A549 (cell line): ENCODE measurements around the gene TPBGL. TPM values are rescaled to one million over a fixed set of nuclear protein-coding genes. Genes with fewer than 3 reads are reported as not detected.

Experiments
- ATAC-seq, 2 experiments: fragments of 200-7000 bp in 1 of 2; fragments of >200 bp in 1 of 2; cut with Nextera tagmentation in 1 of 2; cut with Tn5 transposase in 1 of 2; 3 replicates each; pipeline versions ENCODE4 v1.8.0 to v1.9.1; 2018 to 2020; ENCODE audit warnings: mild to moderate bottlenecking in 1 of 2, moderate library complexity in 1 of 2
- CTCF ChIA-PET: fragments of 300-600 bp; sonication (Branson Sonifier 250); formaldehyde crosslinking; extraction: SDS; loops from one replicate; lab custom pipeline; 2021; ENCODE audit warnings: antibody characterized with exemption, inconsistent platforms; lab: Yijun Ruan, JAX
- POLR2A ChIA-PET: fragments of 350-600 bp; formaldehyde crosslinking; extraction: SDS; loops from one replicate; lab custom pipeline; 2021; ENCODE audit warnings: antibody characterized with exemption, inconsistent platforms; lab: Yijun Ruan, JAX
- DNase-seq, 2 experiments: peaks; one replicate each; pipeline versions ENCODE4 v3.0.0 to v3.0.0-alpha.2; 2011 to 2016; ENCODE audit warnings: low read depth in 1 of 2, low spot score in 1 of 2
- FAIRE-seq: peaks from 2 replicates; lab custom pipeline; 2011; peaks lifted over from hg19 to GRCh38; lab: Jason Lieb, UNC
- H3K27ac ChIP-seq, 2 experiments: fragments of >200 bp; sonication (Bioruptor Twin); formaldehyde crosslinking; 3 replicates each; pipeline ENCODE4 v1.5.1; 2016 to 2017
- H3K4me1 ChIP-seq: fragments of >200 bp; sonication (Bioruptor Twin); formaldehyde crosslinking; 3 replicates; pipeline ENCODE4 v1.6.1; 2016
- H3K4me2 ChIP-seq: fragments of >200 bp; sonication (Bioruptor Twin); formaldehyde crosslinking; 3 replicates; pipeline ENCODE4 v1.6.1; 2016
- H3K4me3 ChIP-seq: fragments of >200 bp; sonication (Bioruptor Twin); formaldehyde crosslinking; 3 replicates; pipeline ENCODE4 v1.5.1; 2016
- H3K9me3 ChIP-seq: fragments of >200 bp; sonication (Bioruptor Twin); formaldehyde crosslinking; 3 replicates; pipeline ENCODE4 v1.6.1; 2016
- CHD2 ChIP-seq: fragments of 150-350 bp; IDR thresholded peaks from 2 replicates; pipeline ENCODE4 v1.6.1; 2014; ENCODE audit warnings: low read length; ENCODE audit not compliant: partially characterized antibody
- CHD4 ChIP-seq: fragments of 200-600 bp; sonication (generic); IDR thresholded peaks from 2 replicates; pipeline ENCODE4 v1.6.1; 2016; ENCODE audit warnings: antibody characterized with exemption, mild to moderate bottlenecking, borderline replicate concordance
- EHF ChIP-seq: fragments of 250-450 bp; sonication (Bioruptor Pico); IDR thresholded peaks from 2 replicates; pipeline ENCODE4 v1.5.0; 2020; ENCODE audit warnings: mild to moderate bottlenecking
- EHMT2 ChIP-seq: fragments of 200-600 bp; sonication (generic); IDR thresholded peaks from 2 replicates; pipeline ENCODE4 v1.6.1; 2016; ENCODE audit warnings: antibody characterized with exemption, low read depth, mild to moderate bottlenecking, moderate library complexity
- ESRRA ChIP-seq: fragments of 150-350 bp; IDR thresholded peaks from 2 replicates; pipeline ENCODE4 v1.6.1; 2014; ENCODE audit warnings: mild to moderate bottlenecking, low read length, borderline replicate concordance
- FOXS1 ChIP-seq: fragments of 250-450 bp; sonication (Bioruptor Pico); IDR thresholded peaks from 2 replicates; pipeline ENCODE4 v1.5.0; 2020; ENCODE audit warnings: mild to moderate bottlenecking, moderate library complexity
- HOXA7 ChIP-seq: fragments of 250-450 bp; sonication (Bioruptor Pico); IDR thresholded peaks from 2 replicates; pipeline ENCODE4 v1.5.0; 2020; ENCODE audit warnings: mild to moderate bottlenecking, moderate library complexity
- HOXB13 ChIP-seq: fragments of 250-450 bp; sonication (Bioruptor Pico); IDR thresholded peaks from 2 replicates; pipeline ENCODE4 v1.5.0; 2020; ENCODE audit warnings: low read depth, mild to moderate bottlenecking, moderate library complexity
- HOXB5 ChIP-seq: fragments of 250-450 bp; sonication (Bioruptor Pico); IDR thresholded peaks from 2 replicates; pipeline ENCODE4 v1.5.0; 2020; ENCODE audit warnings: mild to moderate bottlenecking, moderate library complexity
- JUNB ChIP-seq: fragments of >200 bp; sonication (Bioruptor Twin); formaldehyde crosslinking; IDR thresholded peaks from 2 replicates; pipeline ENCODE4 v1.6.1; 2016
- KDM1A ChIP-seq: fragments of 200-600 bp; sonication (generic); IDR thresholded peaks from 2 replicates; pipeline ENCODE4 v1.6.1; 2016; ENCODE audit warnings: low read depth, mild to moderate bottlenecking
- PHF8 ChIP-seq: fragments of 200-600 bp; sonication (generic); IDR thresholded peaks from 2 replicates; pipeline ENCODE4 v1.6.1; 2016; ENCODE audit warnings: low read depth, mild to moderate bottlenecking, antibody characterized with exemption, moderate library complexity, borderline replicate concordance
- RAD21 ChIP-seq, 2 experiments: fragments of >200 bp in 1 of 2; sonication (Bioruptor Twin) in 1 of 2; formaldehyde crosslinking in 1 of 2; IDR thresholded peaks in 1 of 2; conservative IDR thresholded peaks in 1 of 2; 2 replicates in 1 of 2; 3 replicates in 1 of 2; pipeline ENCODE4 v1.6.1; 2012 to 2018; ENCODE audit warnings: inconsistent platforms in 1 of 2
- RCOR1 ChIP-seq: fragments of 150-350 bp; IDR thresholded peaks from 2 replicates; pipeline ENCODE4 v1.6.1; 2014; ENCODE audit warnings: antibody characterized with exemption, low read length, low read depth
- SMC3 ChIP-seq: fragments of >200 bp; sonication (Bioruptor Twin); formaldehyde crosslinking; IDR thresholded peaks from 3 replicates; pipeline ENCODE4 v1.6.1; 2018; ENCODE audit warnings: inconsistent platforms
- SREBF2 ChIP-seq: fragments of 450-650 bp; IDR thresholded peaks from 2 replicates; pipeline ENCODE4 v1.6.1; 2014; ENCODE audit warnings: mild to moderate bottlenecking, moderate library complexity
- WGBS: methylation state at CpG from one replicate; pipeline ENCODE4 v1.1.6; 2017; ENCODE audit errors: missing lambda C conversion rate; 5-methylcytosine and 5-hydroxymethylcytosine counted together
- polyA plus RNA-seq, 4 experiments: library from polyadenylated mRNA; depleted of rRNA in 3 of 4; stranded (reverse); fragments of >200 nt; fragmentation: RNase III in 1 of 4; extraction: RNeasy Plus Mini Kit Qiagen cat#74134 plus additional on column Dnase treatment in 1 of 4; gene quantifications; 2 replicates in 3 of 4; 3 replicates in 1 of 4; pipeline ENCODE4 v1.2.3, GENCODE V29; 2011 to 2017
- TF ChIP-seq, protein P1 (sequence below): fragments of 200-600 bp; sonication (generic); IDR thresholded peaks from 2 replicates; pipeline ENCODE4 v1.6.1; 2016; ENCODE audit warnings: antibody characterized with exemption, mild to moderate bottlenecking, moderate library complexity
- TF ChIP-seq, protein P2 (sequence below): fragments of >200 bp; sonication (Bioruptor Twin); formaldehyde crosslinking; IDR thresholded peaks from 3 replicates; pipeline ENCODE4 v1.5.1; 2016
- TF ChIP-seq, protein P3 (sequence below): fragments of 250-450 bp; sonication (Bioruptor Pico); IDR thresholded peaks from 2 replicates; pipeline ENCODE4 v1.5.0; 2020; ENCODE audit warnings: low read depth, mild to moderate bottlenecking, moderate library complexity

Gene TPBGL
- polyA plus RNA-seq, 2 of the 4 experiments (the other 2 are of a cell fraction) = 0.03 to 0.12 TPM

DNA sequence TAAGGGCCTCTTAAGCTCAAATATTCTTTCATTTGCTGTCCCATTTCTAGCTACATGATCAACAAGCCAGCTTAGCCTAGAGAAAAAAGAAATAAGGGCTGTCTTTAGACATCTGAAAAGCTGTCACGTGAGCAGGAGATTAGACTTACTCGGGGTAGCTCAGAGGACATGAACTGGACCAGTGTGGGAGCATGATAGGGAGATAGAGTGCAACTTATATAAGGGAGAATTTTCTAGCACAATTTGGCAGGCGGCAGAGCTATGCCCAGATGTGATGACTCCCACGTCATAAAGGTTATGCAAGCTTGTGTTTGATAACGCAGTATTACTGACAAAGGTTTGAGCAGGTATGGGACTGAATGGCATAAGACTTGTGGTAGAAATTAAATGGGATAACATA lies 28.2 kb upstream of the TPBGL start:
- FAIRE-seq = no peak
- no peak for ATAC-seq
- POLR2A ChIA-PET = no interaction called here

DNA sequence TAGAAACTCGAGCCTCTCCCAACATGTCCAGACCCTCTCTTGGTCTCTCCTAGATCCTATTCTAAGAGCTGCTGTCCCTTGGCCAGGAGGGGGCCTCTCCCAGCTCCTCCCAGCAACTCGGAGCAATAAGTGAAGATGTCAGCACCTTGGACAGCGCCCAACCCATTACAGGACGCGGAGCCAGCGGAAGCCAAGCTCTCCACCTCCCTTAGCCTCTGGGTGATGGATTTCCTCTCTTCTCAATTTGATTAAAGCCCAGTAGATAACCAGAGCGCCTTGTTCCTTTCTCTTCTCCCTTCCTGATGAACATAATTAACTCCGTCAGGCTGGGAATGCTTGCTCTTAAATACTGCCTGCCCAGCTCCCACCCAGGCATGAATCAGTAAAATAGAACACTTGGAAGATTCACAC lies 26.2 kb upstream of the TPBGL start:
- H3K4me3 ChIP-seq = no peak overlapping the region
- ChIA-PET POLR2A (interaction anchor here (1.1 kb wide), 1 partner anchor 10 kb away, joined by 3 read pairs; no protein-coding TSS in a partner anchor), CTCF (interaction anchor here (0.6 to 5.3 kb wide), 11 partner anchors 10 to 347 kb away, joined by 3 to 43 read pairs (median 8); partner anchors contain the start of gene TPBGL)
- no peaks in the 10 kb centered on the region for H3K4me1 ChIP-seq
- H3K9me3 ChIP-seq = no peaks in the 10 kb centered on the region
- peak; percentile 99 for TF ChIP-seq EHMT2
- TF ChIP-seq SMC3 = 0 out of 3 replicates have a peak, but pooled peaks have one; percentile 15
- TF ChIP-seq, protein P1, sequence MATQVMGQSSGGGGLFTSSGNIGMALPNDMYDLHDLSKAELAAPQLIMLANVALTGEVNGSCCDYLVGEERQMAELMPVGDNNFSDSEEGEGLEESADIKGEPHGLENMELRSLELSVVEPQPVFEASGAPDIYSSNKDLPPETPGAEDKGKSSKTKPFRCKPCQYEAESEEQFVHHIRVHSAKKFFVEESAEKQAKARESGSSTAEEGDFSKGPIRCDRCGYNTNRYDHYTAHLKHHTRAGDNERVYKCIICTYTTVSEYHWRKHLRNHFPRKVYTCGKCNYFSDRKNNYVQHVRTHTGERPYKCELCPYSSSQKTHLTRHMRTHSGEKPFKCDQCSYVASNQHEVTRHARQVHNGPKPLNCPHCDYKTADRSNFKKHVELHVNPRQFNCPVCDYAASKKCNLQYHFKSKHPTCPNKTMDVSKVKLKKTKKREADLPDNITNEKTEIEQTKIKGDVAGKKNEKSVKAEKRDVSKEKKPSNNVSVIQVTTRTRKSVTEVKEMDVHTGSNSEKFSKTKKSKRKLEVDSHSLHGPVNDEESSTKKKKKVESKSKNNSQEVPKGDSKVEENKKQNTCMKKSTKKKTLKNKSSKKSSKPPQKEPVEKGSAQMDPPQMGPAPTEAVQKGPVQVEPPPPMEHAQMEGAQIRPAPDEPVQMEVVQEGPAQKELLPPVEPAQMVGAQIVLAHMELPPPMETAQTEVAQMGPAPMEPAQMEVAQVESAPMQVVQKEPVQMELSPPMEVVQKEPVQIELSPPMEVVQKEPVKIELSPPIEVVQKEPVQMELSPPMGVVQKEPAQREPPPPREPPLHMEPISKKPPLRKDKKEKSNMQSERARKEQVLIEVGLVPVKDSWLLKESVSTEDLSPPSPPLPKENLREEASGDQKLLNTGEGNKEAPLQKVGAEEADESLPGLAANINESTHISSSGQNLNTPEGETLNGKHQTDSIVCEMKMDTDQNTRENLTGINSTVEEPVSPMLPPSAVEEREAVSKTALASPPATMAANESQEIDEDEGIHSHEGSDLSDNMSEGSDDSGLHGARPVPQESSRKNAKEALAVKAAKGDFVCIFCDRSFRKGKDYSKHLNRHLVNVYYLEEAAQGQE = peak; percentile 99
- TF ChIP-seq HOXB5 (CRISPR knock-in tag) = 0 out of 2 replicates have a peak, but pooled peaks have one; percentile 72
- peak in 1 of 2 experiments; percentile 21; a peak in 1 of 5 replicates for TF ChIP-seq RAD21 (conservative IDR thresholded peaks at IDR 0.05 in 1 of 2, IDR thresholded peaks at IDR 0.05 in 1 of 2)
- TF ChIP-seq, protein P2, sequence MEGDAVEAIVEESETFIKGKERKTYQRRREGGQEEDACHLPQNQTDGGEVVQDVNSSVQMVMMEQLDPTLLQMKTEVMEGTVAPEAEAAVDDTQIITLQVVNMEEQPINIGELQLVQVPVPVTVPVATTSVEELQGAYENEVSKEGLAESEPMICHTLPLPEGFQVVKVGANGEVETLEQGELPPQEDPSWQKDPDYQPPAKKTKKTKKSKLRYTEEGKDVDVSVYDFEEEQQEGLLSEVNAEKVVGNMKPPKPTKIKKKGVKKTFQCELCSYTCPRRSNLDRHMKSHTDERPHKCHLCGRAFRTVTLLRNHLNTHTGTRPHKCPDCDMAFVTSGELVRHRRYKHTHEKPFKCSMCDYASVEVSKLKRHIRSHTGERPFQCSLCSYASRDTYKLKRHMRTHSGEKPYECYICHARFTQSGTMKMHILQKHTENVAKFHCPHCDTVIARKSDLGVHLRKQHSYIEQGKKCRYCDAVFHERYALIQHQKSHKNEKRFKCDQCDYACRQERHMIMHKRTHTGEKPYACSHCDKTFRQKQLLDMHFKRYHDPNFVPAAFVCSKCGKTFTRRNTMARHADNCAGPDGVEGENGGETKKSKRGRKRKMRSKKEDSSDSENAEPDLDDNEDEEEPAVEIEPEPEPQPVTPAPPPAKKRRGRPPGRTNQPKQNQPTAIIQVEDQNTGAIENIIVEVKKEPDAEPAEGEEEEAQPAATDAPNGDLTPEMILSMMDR = peak; percentile 15; the same call in 1 of the 3 replicates
- no peak for TF ChIP-seq JUNB
- 0 out of 2 replicates have a peak, but pooled peaks have one; percentile 51 for TF ChIP-seq EHF (CRISPR knock-in tag)
- TF ChIP-seq HOXB13 (CRISPR knock-in tag) = peak; percentile 78; the same call in 1 of the 2 replicates
- TF ChIP-seq PHF8 = no peak
- no peak overlapping the region for H3K27ac ChIP-seq
- ATAC-seq (peak; percentile 87 to 98), FAIRE-seq (no peak), DNase-seq (peak; percentile 79 to 80)
- no peak overlapping the region for H3K4me2 ChIP-seq
- WGBS = 2% methylated on average over 8 of the region's 8 CpGs

More for the DNA sequence above, 28.2 kb upstream of the TPBGL start:
- Histone ChIP-seq H3K4me1 (no peaks in the 10 kb centered on the region), H3K4me3 (no peak overlapping the region), H3K4me2 (no peak overlapping the region), H3K9me3 (no peaks in the 10 kb centered on the region), H3K27ac (no peak overlapping the region)
- CTCF ChIA-PET = interaction anchor here (0.6 to 5.3 kb wide), 8 partner anchors 28 to 1675 kb away, joined by 3 to 43 read pairs (median 6); partner anchors contain the start of gene TPBGL
- DNase-seq = no peak
- TF ChIP-seq HOXA7 (no peak), CHD2 (no peak), SMC3 (no peak), CHD4 (no peak), FOXS1 (CRISPR knock-in tag) (no peak), SREBF2 (no peak), ESRRA (no peak), RCOR1 (no peak), KDM1A (no peak)
- TF ChIP-seq, protein P1 = no peak
- TF ChIP-seq, protein P3, sequence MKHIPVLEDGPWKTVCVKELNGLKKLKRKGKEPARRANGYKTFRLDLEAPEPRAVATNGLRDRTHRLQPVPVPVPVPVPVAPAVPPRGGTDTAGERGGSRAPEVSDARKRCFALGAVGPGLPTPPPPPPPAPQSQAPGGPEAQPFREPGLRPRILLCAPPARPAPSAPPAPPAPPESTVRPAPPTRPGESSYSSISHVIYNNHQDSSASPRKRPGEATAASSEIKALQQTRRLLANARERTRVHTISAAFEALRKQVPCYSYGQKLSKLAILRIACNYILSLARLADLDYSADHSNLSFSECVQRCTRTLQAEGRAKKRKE = no peak
- 4% methylated on average over 5 of the region's 5 CpGs for WGBS
